Endothelial cell of umbilical vein (primary cell): ENCODE measurements around the gene GXYLT2. TPM values are rescaled to one million over a fixed set of nuclear protein-coding genes. Genes with fewer than 3 reads are reported as not detected.
A peak's percentile ranks its signal among the peaks of the same experiment; 100 is the strongest.

Experiments used
- BruUV-seq: library from RNA; stranded (reverse); fragments of 400-500 nt; replicated peaks from 2 replicates; lab custom pipeline; 2021; lab: Mats Ljungman, UMichigan
- CTCF ChIA-PET: fragments of 300-600, 350-600 bp; sonication (Branson Sonifier 250); formaldehyde crosslinking; loops from one replicate; lab custom pipeline; 2021; ENCODE audit warnings: antibody characterized with exemption, inconsistent platforms; lab: Charles Lee
- POLR2A ChIA-PET: fragments of 300-600, 350-600 bp; sonication (Branson Sonifier 250); formaldehyde crosslinking; loops from one replicate; lab custom pipeline; 2021; ENCODE audit warnings: antibody characterized with exemption, inconsistent platforms; lab: Charles Lee
- DNase-seq: peaks from one replicate; pipeline ENCODE4 v3.0.0-alpha.2; 2011; ENCODE audit warnings: low read depth, low spot score
- FAIRE-seq: peaks from 2 replicates; lab custom pipeline; 2011; peaks lifted over from hg19 to GRCh38; lab: Jason Lieb, UNC
- H2AFZ ChIP-seq: 2 replicates; pipeline ENCODE4 v1.6.0; 2012; ENCODE audit warnings: low read depth, low read length, control low read depth, inconsistent platforms
- H3K27ac ChIP-seq: 2 replicates; pipeline ENCODE4 v1.5.1; 2011; ENCODE audit warnings: low read depth, mild to moderate bottlenecking, control low read depth, low read length, moderate library complexity; ENCODE audit not compliant: insufficient read depth
- H3K27me3 ChIP-seq, 2 experiments: 2 replicates each; pipeline versions ENCODE4 v1.6.0 to v1.6.1; 2011; ENCODE audit warnings: low read length in 2 of 2, mixed read lengths in 1 of 2; ENCODE audit not compliant: control insufficient read depth in 2 of 2, insufficient read depth in 2 of 2
- H3K36me3 ChIP-seq, 2 experiments: 2 replicates in 1 of 2; 3 replicates in 1 of 2; pipeline ENCODE4 v1.5.1; 2011; ENCODE audit warnings: low read length in 2 of 2, mild to moderate bottlenecking in 1 of 2, moderate library complexity in 1 of 2; ENCODE audit not compliant: control insufficient read depth in 2 of 2, insufficient read depth in 2 of 2; ENCODE audit errors: extremely low read depth in 1 of 2
- H3K4me1 ChIP-seq: 3 replicates; pipeline ENCODE4 v1.5.1; 2011; ENCODE audit warnings: mild to moderate bottlenecking, low read length; ENCODE audit not compliant: control insufficient read depth, insufficient read depth; ENCODE audit errors: extremely low read depth
- H3K4me2 ChIP-seq: 2 replicates; pipeline ENCODE4 v1.6.1; 2011; ENCODE audit warnings: low read length, control low read depth, mixed read lengths; ENCODE audit not compliant: insufficient read depth
- H3K4me3 ChIP-seq, 3 experiments: fragments of 200-600 bp in 1 of 3; sonication (generic), shearing (Covaris generic) in 1 of 3; replicated peaks in 1 of 3; 2 replicates each; pipeline ENCODE4 v1.5.1; 2011 to 2016; ENCODE audit warnings: control low read depth in 3 of 3, low read length in 3 of 3, mild to moderate bottlenecking in 2 of 3, inconsistent platforms in 1 of 3, low read depth in 1 of 3, moderate library complexity in 1 of 3; ENCODE audit not compliant: insufficient read depth in 1 of 3
- H3K79me2 ChIP-seq: 2 replicates; pipeline ENCODE4 v1.6.0; 2012; ENCODE audit warnings: low read length, inconsistent platforms; ENCODE audit not compliant: control insufficient read depth, insufficient read depth
- H3K9ac ChIP-seq: replicated peaks from 2 replicates; pipeline ENCODE3; 2011; ENCODE audit warnings: low read length, control low read depth; ENCODE audit not compliant: insufficient read depth; ENCODE audit errors: extremely low read depth
- H3K9me1 ChIP-seq: replicated peaks from 3 replicates; pipeline ENCODE4 v1.6.0; 2011; ENCODE audit warnings: mild to moderate bottlenecking, low read length; ENCODE audit not compliant: control insufficient read depth, insufficient read depth; ENCODE audit errors: extremely low read depth
- H3K9me3 ChIP-seq: replicated peaks from 2 replicates; pipeline ENCODE4 v1.5.1; 2012; ENCODE audit warnings: low read length, inconsistent platforms; ENCODE audit not compliant: control insufficient read depth, insufficient read depth
- H4K20me1 ChIP-seq: replicated peaks from 2 replicates; pipeline ENCODE3; 2011; ENCODE audit warnings: mild to moderate bottlenecking, low read length; ENCODE audit not compliant: control insufficient read depth, insufficient read depth; ENCODE audit errors: extremely low read depth
- EZH2 ChIP-seq: IDR thresholded peaks from 2 replicates; pipeline ENCODE4 v1.6.1; 2012; ENCODE audit warnings: borderline replicate concordance, low read depth, mild to moderate bottlenecking, moderate library complexity, low read length, inconsistent platforms; ENCODE audit not compliant: severe bottlenecking
- FOS ChIP-seq: IDR thresholded peaks from 2 replicates; pipeline ENCODE4 v1.6.1; 2011; ENCODE audit warnings: mild to moderate bottlenecking, low read length, moderate library complexity, borderline replicate concordance; ENCODE audit not compliant: insufficient read depth
- GATA2 ChIP-seq: IDR thresholded peaks from 2 replicates; pipeline ENCODE4 v1.7.0; 2011; ENCODE audit warnings: low read depth, mild to moderate bottlenecking, moderate library complexity, mixed read lengths, low read length; ENCODE audit not compliant: insufficient read length, insufficient read depth
- JUN ChIP-seq: IDR thresholded peaks from 2 replicates; pipeline ENCODE4 v1.6.1; 2011; ENCODE audit warnings: borderline replicate concordance, low read depth; ENCODE audit not compliant: insufficient read length, insufficient read depth
- MAX ChIP-seq: IDR thresholded peaks from 2 replicates; pipeline ENCODE4 v1.6.1; 2011; ENCODE audit not compliant: insufficient read depth, insufficient read length
- MYC ChIP-seq: IDR thresholded peaks from one replicate; pipeline ENCODE4 v1.6.1; 2011; ENCODE audit warnings: mild to moderate bottlenecking, low read depth, low read length
- POLR2A ChIP-seq: IDR thresholded peaks from 2 replicates; pipeline ENCODE4 v1.6.1; 2012; ENCODE audit warnings: low read depth, mild to moderate bottlenecking, control low read depth, low read length
- POLR2AphosphoS5 ChIP-seq: IDR thresholded peaks from 2 replicates; pipeline ENCODE4 v1.6.1; 2012; ENCODE audit warnings: low read depth, mild to moderate bottlenecking, control low read depth, low read length, moderate library complexity; ENCODE audit not compliant: insufficient read depth
- dilution Hi-C: fragments of 300-500 bp; cut with MboI; formaldehyde crosslinking; loops from one replicate; pipeline ENCODE4 v1.15.0; 2019; ENCODE audit warnings: low sequenced_read_pairs; ENCODE audit not compliant: extremely low pct_ligation_motif_present
- intact Hi-C: fragments of 100-400 bp; cut with micrococcal nuclease; formaldehyde crosslinking; loops from one replicate; pipeline ENCODE4 v1.10.0; 2022
- polyA plus RNA-seq, 4 experiments: library from polyadenylated mRNA; depleted of rRNA in 3 of 4; stranded (reverse) in 3 of 4; unstranded in 1 of 4; fragments of >200 nt; gene quantifications; 2 replicates each; pipeline versions ENCODE4 v1.2.1 to v1.2.3, GENCODE V29; 2011 to 2012; ENCODE audit warnings: missing spikeins in 1 of 4
- total RNA-seq: library from RNA; stranded (reverse); gene quantifications from 2 replicates; pipeline ENCODE4 v1.2.3, GENCODE V29; 2021

The GXYLT2 gene
- total and polyA plus RNA-seq, 2 donors (not counting 3 experiments of a cell fraction or from before 2014, with no cell fraction given) = 0.07 to 0.24 TPM

GRCh38 chr3:72839057-72839456 lies 48.8 kb upstream of the GXYLT2 start:
- peaks cover 6% of the 10 kb centered on the region in 2 experiments for H3K36me3 ChIP-seq
- POLR2A ChIA-PET = no interaction called here
- CTCF ChIA-PET = no interaction called here
- H3K4me3 ChIP-seq = no peak overlapping the region
- H3K4me2 ChIP-seq = no peak overlapping the region
- FAIRE-seq (no peak), DNase-seq (no peak)
- intact Hi-C loops = no loop called here
- no TSS peak for BruUV-seq
- H2AFZ ChIP-seq = no peak overlapping the region
- no peaks in the 10 kb centered on the region for H3K79me2 ChIP-seq
- H3K4me1 ChIP-seq = no peaks in the 10 kb centered on the region
- no peaks in the 10 kb centered on the region for H3K27me3 ChIP-seq
- H3K27ac ChIP-seq = no peak overlapping the region
- no peaks in the 10 kb centered on the region for H3K9me1 ChIP-seq
- H4K20me1 ChIP-seq = no peaks in the 10 kb centered on the region
- TF ChIP-seq MAX (no peak), FOS (no peak)
- no peak overlapping the region for H3K9ac ChIP-seq
- dilution Hi-C loops = no loop called here
- H3K9me3 ChIP-seq = no peaks in the 10 kb centered on the region

GRCh38 chr3:72844436-72844993 lies 43.3 kb upstream of the GXYLT2 start:
- ChIA-PET POLR2A (no interaction called here), CTCF (no interaction called here)
- DNase-seq (peak; percentile 3), FAIRE-seq (no peak)
- H3K27me3 ChIP-seq = no peaks in the 10 kb centered on the region
- no peak overlapping the region for H3K4me3 ChIP-seq
- H3K9me3 ChIP-seq = no peaks in the 10 kb centered on the region
- H3K36me3 ChIP-seq = peaks cover 6% of the 10 kb centered on the region in 2 experiments
- no peak overlapping the region for H2AFZ ChIP-seq
- dilution Hi-C loops (no loop called here), intact Hi-C loops (no loop called here)
- no peak overlapping the region for H3K27ac ChIP-seq
- no peaks in the 10 kb centered on the region for H4K20me1 ChIP-seq
- BruUV-seq = no TSS peak
- no peaks in the 10 kb centered on the region for H3K9me1 ChIP-seq
- no peak overlapping the region for H3K9ac ChIP-seq
- TF ChIP-seq GATA2 = no peak
- no peak for TF ChIP-seq JUN
- no peak for TF ChIP-seq MYC
- TF ChIP-seq POLR2A = no peak
- peak; percentile 47 for TF ChIP-seq FOS
- no peak for TF ChIP-seq POLR2AphosphoS5
- TF ChIP-seq EZH2 = no peak
- H3K4me2 ChIP-seq = no peak overlapping the region
- peaks cover 18% of the 10 kb centered on the region for H3K79me2 ChIP-seq
- peaks cover 16% of the 10 kb centered on the region for H3K4me1 ChIP-seq
